Gastrocnemius medialis (tissue), 4 donors: ENCODE results near the gene OPN1SW.

ENCODE experiments used
- CTCF ChIP-seq, 5 experiments: fragments of 450-650 bp in 3 of 5; fragments of 200-600 bp in 2 of 5; sonication (generic) in 2 of 5; IDR thresholded peaks in 4 of 5; conservative IDR thresholded peaks in 1 of 5; 1 replicate in 4 of 5; 2 replicates in 1 of 5; pipeline ENCODE4 v1.5.1; 2016 to 2019; ENCODE audit warnings: antibody characterized with exemption in 5 of 5, mild to moderate bottlenecking in 3 of 5, moderate library complexity in 3 of 5
- POLR2A ChIP-seq, 2 donors: fragments of 450-650 bp; IDR thresholded peaks; one replicate each; pipeline ENCODE4 v1.6.1; 2017; ENCODE audit warnings: antibody characterized with exemption in 2 of 2, mild to moderate bottlenecking in 2 of 2, moderate library complexity in 2 of 2

- TF ChIP-seq POLR2A (IDR thresholded peaks at IDR 0.05), result no peak
- no peak for TF ChIP-seq CTCF (IDR thresholded peaks at IDR 0.05 in 4 of 5, conservative IDR thresholded peaks at IDR 0.05 in 1 of 5)
Observed at GRCh38 chr7:128735436-128735835, 40.2 kb downstream of the OPN1SW start.
